Choroid plexus epithelial cell (primary cell): ENCODE data around the gene RAB36.

Experiments
- DNase-seq: peaks from one replicate; pipeline ENCODE4 v3.0.0-alpha.2; 2010; ENCODE audit warnings: low read depth
- H3K4me3 ChIP-seq: 2 replicates; pipeline ENCODE4 v1.5.1; 2011; ENCODE audit warnings: low read depth, mild to moderate bottlenecking, control low read depth, low read length, moderate library complexity
- CTCF ChIP-seq: conservative IDR thresholded peaks from 2 replicates; pipeline ENCODE4 v1.5.1; 2011; ENCODE audit warnings: low read depth, mild to moderate bottlenecking, control low read depth, inconsistent platforms, low read length, moderate library complexity

Gene RAB36

GRCh38 chr22:23182309-23183060 lies 37.2 kb downstream of the RAB36 start:
- H3K4me3 ChIP-seq = peak overlapping the region; percentile 77
- peak; percentile 23 for DNase-seq
- no peak for TF ChIP-seq CTCF

- H3K4me3 ChIP-seq = peak overlapping the region; percentile 77
- peak; percentile 76 for DNase-seq
- TF ChIP-seq CTCF = no peak
These were observed 37.9 kb downstream of the RAB36 start for GRCh38 chr22:23183061-23183698.

GRCh38 chr22:23184100-23184763 lies 39.0 kb downstream of the RAB36 start:
- no peak for TF ChIP-seq CTCF
- no peak overlapping the region for H3K4me3 ChIP-seq
- no peak for DNase-seq

- no peak for DNase-seq
- no peak for TF ChIP-seq CTCF
- no peak overlapping the region for H3K4me3 ChIP-seq
These were observed 39.5 kb downstream of the RAB36 start for GRCh38 chr22:23184764-23185113.

- no peak for TF ChIP-seq CTCF
- no peak overlapping the region for H3K4me3 ChIP-seq
- no peak for DNase-seq
These were observed 41.9 kb downstream of the RAB36 start for GRCh38 chr22:23187211-23187610.

GRCh38 chr22:23187871-23188700 lies 42.8 kb downstream of the RAB36 start:
- no peak for TF ChIP-seq CTCF
- no peak overlapping the region for H3K4me3 ChIP-seq
- no peak for DNase-seq
